IPS DF 19.7 (cell line): ENCODE measurements around the gene PCBP3.
A peak's percentile ranks its signal among the peaks of the same experiment; 100 is the strongest.
"Not testable (repeated sequence)": the region's sequence is repeated elsewhere in the genome, so short reads cannot be mapped to it uniquely, and the experiment has no call there.

Experiments used
- DNase-seq: peaks from one replicate; pipeline ENCODE4 v3.0.0-alpha.2; 2013; ENCODE audit warnings: low read depth, low spot score

The PCBP3 gene

GRCh38 chr21:45808663-45809062 is 165.1 kb downstream of the PCBP3 start:
- not testable (repeated sequence) for DNase-seq

- DNase-seq = no peak
Measured at GRCh38 chr21:45809421-45809820, 165.9 kb downstream of the PCBP3 start.

- no peak for DNase-seq
Measured at GRCh38 chr21:45811136-45811535, 167.6 kb downstream of the PCBP3 start.

GRCh38 chr21:45814210-45814940 is 170.8 kb downstream of the PCBP3 start:
- DNase-seq = not testable (repeated sequence)

GRCh38 chr21:45815781-45816180 is 172.3 kb downstream of the PCBP3 start:
- DNase-seq = not testable (repeated sequence)

- no peak for DNase-seq
Measured at GRCh38 chr21:45816794-45817193, 173.3 kb downstream of the PCBP3 start.

- no peak for DNase-seq
Measured at GRCh38 chr21:45817345-45817744, 173.8 kb downstream of the PCBP3 start.

GRCh38 chr21:45818276-45818903 is 174.9 kb downstream of the PCBP3 start:
- no peak for DNase-seq

GRCh38 chr21:45818904-45819285 is 175.4 kb downstream of the PCBP3 start:
- no peak for DNase-seq

- DNase-seq = no peak
Measured at GRCh38 chr21:45819478-45820170, 176.1 kb downstream of the PCBP3 start.

GRCh38 chr21:45820171-45821091 is 176.9 kb downstream of the PCBP3 start:
- DNase-seq = peak; percentile 72

- no peak for DNase-seq
Measured at GRCh38 chr21:45821315-45821962, 177.9 kb downstream of the PCBP3 start.

- DNase-seq = no peak
Measured at GRCh38 chr21:45821998-45822397, 178.5 kb downstream of the PCBP3 start.

GRCh38 chr21:45822429-45823099 is 179.0 kb downstream of the PCBP3 start:
- DNase-seq = no peak

- no peak for DNase-seq
Measured at GRCh38 chr21:45823100-45823681, 179.7 kb downstream of the PCBP3 start.

GRCh38 chr21:45824546-45825215 is 181.2 kb downstream of the PCBP3 start:
- no peak for DNase-seq

GRCh38 chr21:45825219-45825618 is 181.7 kb downstream of the PCBP3 start:
- no peak for DNase-seq

GRCh38 chr21:45826676-45827301 is 183.3 kb downstream of the PCBP3 start:
- no peak for DNase-seq

GRCh38 chr21:45827302-45827692 is 183.8 kb downstream of the PCBP3 start:
- DNase-seq = no peak
